A673 (cell line): ENCODE results near the gene CHRM4. TPM values are rescaled to one million over a fixed set of nuclear protein-coding genes. Genes with fewer than 3 reads are reported as not detected.

Experiments used
- BruUV-seq: library from RNA; stranded (reverse); fragments of 400-500 nt; replicated peaks from 2 replicates; lab custom pipeline; 2021; lab: Mats Ljungman, UMichigan
- CTCF ChIA-PET: fragments of 300-600 bp; sonication (Branson Sonifier 250); formaldehyde crosslinking; loops from one replicate; lab custom pipeline; 2022; ENCODE audit warnings: antibody characterized with exemption; lab: Charles Lee
- POLR2A ChIA-PET: fragments of 300-600 bp; sonication (Branson Sonifier 250); formaldehyde crosslinking; loops from one replicate; lab custom pipeline; 2022; ENCODE audit warnings: antibody characterized with exemption; ENCODE audit not compliant: low non-redundant PET; lab: Charles Lee
- DNase-seq: peaks from one replicate; pipeline ENCODE4 v3.0.0-alpha.2; 2015; ENCODE audit warnings: low spot score
- H3K27ac ChIP-seq: fragments of 200-600 bp; sonication (generic); 2 replicates; pipeline ENCODE4 v1.5.1; 2016; ENCODE audit warnings: mixed run types, low read depth, mild to moderate bottlenecking, mixed read lengths, antibody characterized with exemption, low read length; ENCODE audit not compliant: poor library complexity, severe bottlenecking
- H3K27me3 ChIP-seq: fragments of 200-600 bp; sonication (generic); replicated peaks from 2 replicates; pipeline ENCODE4 v1.6.1; 2017; ENCODE audit warnings: mixed run types, low read depth, mild to moderate bottlenecking, mixed read lengths, antibody characterized with exemption, low read length; ENCODE audit not compliant: insufficient read depth, poor library complexity
- H3K36me3 ChIP-seq: fragments of 200-600 bp; sonication (generic); 2 replicates; pipeline ENCODE4 v1.6.1; 2016; ENCODE audit warnings: mixed run types, mild to moderate bottlenecking, mixed read lengths, antibody characterized with exemption, low read length; ENCODE audit not compliant: insufficient read depth, poor library complexity, severe bottlenecking
- H3K4me1 ChIP-seq: fragments of 200-600 bp; sonication (generic); 2 replicates; pipeline ENCODE4 v1.6.1; 2017; ENCODE audit warnings: mixed run types, mild to moderate bottlenecking, mixed read lengths, antibody characterized with exemption, low read length; ENCODE audit not compliant: insufficient read depth, poor library complexity, severe bottlenecking
- H3K4me3 ChIP-seq: fragments of 200-600 bp; sonication (generic); 2 replicates; pipeline ENCODE4 v1.5.1; 2016; ENCODE audit warnings: low read depth, mixed run types, mild to moderate bottlenecking, mixed read lengths, low read length; ENCODE audit not compliant: poor library complexity, severe bottlenecking
- H3K9me3 ChIP-seq: fragments of 200-600 bp; sonication (generic); 2 replicates; pipeline ENCODE4 v1.6.1; 2016; ENCODE audit warnings: mixed run types, low read depth, mild to moderate bottlenecking, mixed read lengths, antibody characterized with exemption, low read length; ENCODE audit not compliant: poor library complexity, severe bottlenecking
- EZH2 ChIP-seq: fragments of 200-600 bp; sonication (generic); IDR thresholded peaks from 2 replicates; pipeline ENCODE4 v1.6.1; 2017; ENCODE audit warnings: borderline replicate concordance, low read depth, mild to moderate bottlenecking, mixed read lengths, antibody characterized with exemption, low read length; ENCODE audit not compliant: poor library complexity, severe bottlenecking
- intact Hi-C: fragments of 100-400 bp; cut with micrococcal nuclease; formaldehyde crosslinking; loops from one replicate; pipeline ENCODE4 v1.10.0; 2022; ENCODE audit not compliant: unreplicated experiment
- total RNA-seq: library from RNA; stranded (reverse); gene quantifications from 2 replicates; pipeline ENCODE4 v1.2.3, GENCODE V29; 2021
- TF ChIP-seq, protein P1 (sequence below): fragments of 300-800, 200-600 bp; sonication (generic); conservative IDR thresholded peaks from 2 replicates; pipeline ENCODE4 v1.5.1; 2017; ENCODE audit warnings: low read depth, mild to moderate bottlenecking, antibody characterized with exemption, low read length, moderate library complexity, mixed read lengths

The CHRM4 gene
- total RNA-seq, 1 experiment from 2014 or later: not detected

DNA sequence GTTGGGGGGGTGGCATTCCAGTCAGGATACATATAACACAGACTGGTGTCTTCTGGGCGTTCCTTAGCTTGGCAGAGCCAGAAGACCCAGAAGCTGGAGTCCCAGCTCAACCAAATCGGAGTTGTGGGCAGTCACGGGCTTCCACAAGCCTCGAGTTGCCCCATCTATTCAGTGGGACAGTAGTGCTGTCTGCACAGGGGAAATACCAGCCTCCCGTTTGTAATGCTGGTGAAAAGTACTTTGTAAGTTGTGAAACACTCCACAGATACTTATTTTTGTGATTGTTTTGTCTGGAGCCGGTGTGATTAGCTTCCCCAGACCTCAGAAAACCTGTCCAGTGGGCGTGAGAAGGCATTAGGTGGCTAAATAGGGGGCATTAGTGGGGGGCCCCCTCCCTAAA, 30.7 kb downstream of the CHRM4 start:
- no peak for DNase-seq
- Histone ChIP-seq H3K4me1 (peaks cover 25% of the 10 kb centered on the region), H3K4me3 (peak overlapping the region; percentile 20), H3K27ac (peak overlapping the region; percentile 85), H3K36me3 (peaks cover 4% of the 10 kb centered on the region), H3K9me3 (no peaks in the 10 kb centered on the region), H3K27me3 (no peaks in the 10 kb centered on the region)
- no TSS peak for BruUV-seq
- intact Hi-C loops: no loop called here
- ChIA-PET POLR2A (interaction anchor here (1.0 kb wide), 1 partner anchor 9 kb away, joined by 3 read pairs; no protein-coding TSS in a partner anchor), CTCF (interaction anchor here (0.9 to 1.8 kb wide), 5 partner anchors 9 to 31 kb away, joined by 4 to 27 read pairs (median 4); partner anchors contain the start of gene DGKZ)
- TF ChIP-seq, protein P1, sequence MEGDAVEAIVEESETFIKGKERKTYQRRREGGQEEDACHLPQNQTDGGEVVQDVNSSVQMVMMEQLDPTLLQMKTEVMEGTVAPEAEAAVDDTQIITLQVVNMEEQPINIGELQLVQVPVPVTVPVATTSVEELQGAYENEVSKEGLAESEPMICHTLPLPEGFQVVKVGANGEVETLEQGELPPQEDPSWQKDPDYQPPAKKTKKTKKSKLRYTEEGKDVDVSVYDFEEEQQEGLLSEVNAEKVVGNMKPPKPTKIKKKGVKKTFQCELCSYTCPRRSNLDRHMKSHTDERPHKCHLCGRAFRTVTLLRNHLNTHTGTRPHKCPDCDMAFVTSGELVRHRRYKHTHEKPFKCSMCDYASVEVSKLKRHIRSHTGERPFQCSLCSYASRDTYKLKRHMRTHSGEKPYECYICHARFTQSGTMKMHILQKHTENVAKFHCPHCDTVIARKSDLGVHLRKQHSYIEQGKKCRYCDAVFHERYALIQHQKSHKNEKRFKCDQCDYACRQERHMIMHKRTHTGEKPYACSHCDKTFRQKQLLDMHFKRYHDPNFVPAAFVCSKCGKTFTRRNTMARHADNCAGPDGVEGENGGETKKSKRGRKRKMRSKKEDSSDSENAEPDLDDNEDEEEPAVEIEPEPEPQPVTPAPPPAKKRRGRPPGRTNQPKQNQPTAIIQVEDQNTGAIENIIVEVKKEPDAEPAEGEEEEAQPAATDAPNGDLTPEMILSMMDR: no peak
- TF ChIP-seq EZH2: no peak

DNA sequence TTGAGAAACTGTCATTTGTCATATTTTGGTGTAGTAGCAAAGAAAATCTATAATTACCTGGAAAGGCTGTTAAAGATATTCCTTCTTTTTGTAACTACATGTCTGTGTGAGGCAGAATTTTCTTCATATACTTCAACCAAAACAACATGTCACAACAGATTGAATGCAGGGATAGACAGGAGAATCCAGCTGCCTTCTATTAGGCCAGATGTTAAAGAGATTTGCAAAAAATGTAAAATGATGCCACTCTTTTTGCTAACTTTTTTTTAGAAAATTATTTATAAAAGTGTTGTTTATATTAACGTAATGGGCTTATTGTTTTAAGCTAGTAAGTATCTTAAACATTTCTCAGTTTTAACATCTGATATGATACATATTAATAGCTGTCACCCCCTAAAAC, 31.6 kb downstream of the CHRM4 start:
- intact Hi-C loops: no loop called here
- no peak for DNase-seq

DNA sequence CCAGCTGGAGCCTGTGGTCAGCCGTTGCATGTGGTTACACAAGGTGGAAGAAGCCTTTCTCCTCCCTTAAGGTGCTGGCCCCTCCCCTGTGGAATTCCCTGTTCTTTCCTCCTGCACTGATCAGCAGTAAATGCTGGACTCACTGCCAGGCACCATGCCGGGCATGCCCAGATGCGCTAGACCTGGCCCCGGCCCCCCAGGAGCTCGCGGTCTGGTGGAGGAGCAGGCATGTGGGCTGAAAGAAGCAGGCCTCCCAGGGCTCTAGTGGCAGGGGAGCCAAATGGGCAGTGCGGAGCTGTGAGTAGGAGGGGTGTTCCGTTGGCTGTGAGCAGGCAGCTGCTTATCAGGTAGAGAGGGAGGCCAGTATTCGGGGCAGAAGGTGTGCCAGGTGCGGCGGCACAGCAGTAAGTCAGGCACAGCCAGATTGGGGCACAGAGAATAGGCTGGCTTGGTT, 34.1 kb downstream of the CHRM4 start:
- CTCF ChIA-PET: interaction anchor here (0.7 to 1.5 kb wide), 2 partner anchors 10 to 12 kb away, joined by 3 to 5 read pairs; partner anchors contain the start of gene DGKZ
- peaks cover 46% of the 10 kb centered on the region for H3K4me1 ChIP-seq

More for the DNA sequence above, 31.6 kb downstream of the CHRM4 start:
- TF ChIP-seq, protein P1: no peak
- TF ChIP-seq EZH2: no peak
- CTCF ChIA-PET: interaction anchor here (0.6 to 1.8 kb wide), 5 partner anchors 8 to 122 kb away, joined by 3 to 27 read pairs (median 6); no protein-coding TSS in a partner anchor
- Histone ChIP-seq H3K4me1 (peaks cover 25% of the 10 kb centered on the region), H3K27me3 (no peaks in the 10 kb centered on the region), H3K36me3 (peaks cover 4% of the 10 kb centered on the region), H3K27ac (peak overlapping the region; percentile 1), H3K9me3 (no peaks in the 10 kb centered on the region), H3K4me3 (no peak overlapping the region)
- BruUV-seq: no TSS peak
- POLR2A ChIA-PET: interaction anchor here (0.6 kb wide), 1 partner anchor 329 kb away, joined by 12 read pairs; no protein-coding TSS in a partner anchor

More for the DNA sequence above, 34.1 kb downstream of the CHRM4 start:
- POLR2A ChIA-PET: interaction anchor here (0.6 kb wide), 1 partner anchor 33 kb away, joined by 6 read pairs; no protein-coding TSS in a partner anchor
- no TSS peak for BruUV-seq
- intact Hi-C loops: no loop called here
- Histone ChIP-seq H3K4me3 (no peak overlapping the region), H3K27ac (peak overlapping the region; percentile 15), H3K27me3 (no peaks in the 10 kb centered on the region), H3K36me3 (peaks cover 9% of the 10 kb centered on the region), H3K9me3 (no peaks in the 10 kb centered on the region)
- no peak for DNase-seq
- TF ChIP-seq, protein P1: no peak
- no peak for TF ChIP-seq EZH2
